GM12878 (cell line): ENCODE measurements around the gene RIMS3.

Experiments
- CTCF ChIP-seq, 3 experiments: IDR thresholded peaks in 2 of 3; conservative IDR thresholded peaks in 1 of 3; 2 replicates each; pipeline ENCODE4 v1.5.1; 2011; ENCODE audit warnings: low read depth in 3 of 3, low read length in 3 of 3, mild to moderate bottlenecking in 3 of 3, control low read depth in 2 of 3, moderate library complexity in 2 of 3, inconsistent platforms in 1 of 3, mixed read lengths in 1 of 3; ENCODE audit not compliant: control insufficient read depth in 2 of 3, insufficient read depth in 1 of 3; ENCODE audit errors: extremely low read depth in 1 of 3
- ESRRA ChIP-seq: IDR thresholded peaks from 2 replicates; pipeline ENCODE4 v1.6.1; 2012; ENCODE audit warnings: mild to moderate bottlenecking, low read length, improper control_type of control experiment
- IKZF1 ChIP-seq: fragments of 450-650 bp; conservative IDR thresholded peaks from 2 replicates; pipeline ENCODE4 v1.6.1; 2017; ENCODE audit warnings: antibody characterized with exemption, mild to moderate bottlenecking
- MAX ChIP-seq: IDR thresholded peaks from 2 replicates; pipeline ENCODE4 v1.6.1; 2012; ENCODE audit warnings: low read depth, low read length, improper control_type of control experiment
- NFXL1 ChIP-seq: fragments of 450-650 bp; IDR thresholded peaks from 2 replicates; pipeline ENCODE4 v1.6.1; 2017; ENCODE audit warnings: antibody characterized with exemption, mild to moderate bottlenecking, borderline replicate concordance
- PAX5 ChIP-seq: IDR thresholded peaks from 2 replicates; pipeline ENCODE4 v1.6.1; 2011; ENCODE audit warnings: low read depth, low read length, borderline replicate concordance
- POLR2AphosphoS2 ChIP-seq: IDR thresholded peaks from 2 replicates; pipeline ENCODE4 v1.6.1; 2011; ENCODE audit warnings: low read depth, mild to moderate bottlenecking, low read length, improper control_type of control experiment, moderate library complexity
- POLR2AphosphoS5 ChIP-seq: IDR thresholded peaks from 2 replicates; pipeline ENCODE4 v1.6.1; 2011; ENCODE audit warnings: mild to moderate bottlenecking, low read length, inconsistent platforms
- SIN3A ChIP-seq: IDR thresholded peaks from 2 replicates; pipeline ENCODE4 v1.6.1; 2012; ENCODE audit warnings: low read depth, low read length, improper control_type of control experiment
- SPI1 ChIP-seq: IDR thresholded peaks from 2 replicates; pipeline ENCODE4 v1.6.1; 2011; ENCODE audit warnings: low read depth, mild to moderate bottlenecking, low read length, moderate library complexity, borderline replicate concordance; ENCODE audit not compliant: insufficient read depth
- TCF7 ChIP-seq: IDR thresholded peaks from 2 replicates; pipeline ENCODE4 v1.6.1; 2014; ENCODE audit warnings: antibody characterized with exemption, borderline replicate concordance
- ZNF592 ChIP-seq: fragments of 450-650 bp; IDR thresholded peaks from 2 replicates; pipeline ENCODE4 v1.6.1; 2017; ENCODE audit warnings: mild to moderate bottlenecking, moderate library complexity
- TF ChIP-seq, protein P1 (sequence below): IDR thresholded peaks from 2 replicates; pipeline ENCODE4 v1.6.1; 2012; ENCODE audit warnings: low read depth, low read length, improper control_type of control experiment

GRCh38 chr1:40640314-40641076, 25.0 kb downstream of the RIMS3 start:
- TF ChIP-seq, protein P1, sequence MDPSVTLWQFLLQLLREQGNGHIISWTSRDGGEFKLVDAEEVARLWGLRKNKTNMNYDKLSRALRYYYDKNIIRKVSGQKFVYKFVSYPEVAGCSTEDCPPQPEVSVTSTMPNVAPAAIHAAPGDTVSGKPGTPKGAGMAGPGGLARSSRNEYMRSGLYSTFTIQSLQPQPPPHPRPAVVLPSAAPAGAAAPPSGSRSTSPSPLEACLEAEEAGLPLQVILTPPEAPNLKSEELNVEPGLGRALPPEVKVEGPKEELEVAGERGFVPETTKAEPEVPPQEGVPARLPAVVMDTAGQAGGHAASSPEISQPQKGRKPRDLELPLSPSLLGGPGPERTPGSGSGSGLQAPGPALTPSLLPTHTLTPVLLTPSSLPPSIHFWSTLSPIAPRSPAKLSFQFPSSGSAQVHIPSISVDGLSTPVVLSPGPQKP, result no peak
- TF ChIP-seq POLR2AphosphoS5, result no peak
- TF ChIP-seq POLR2AphosphoS2, result no peak
- TF ChIP-seq CTCF (IDR thresholded peaks at IDR 0.05 in 2 of 3, conservative IDR thresholded peaks at IDR 0.05 in 1 of 3; ENCODE audit: control insufficient read depth in 2 of 3, extremely low read depth in 1 of 3, insufficient read depth in 1 of 3, low read depth in 3 of 3, low read length in 3 of 3), result no peak
- no peak for TF ChIP-seq IKZF1
- TF ChIP-seq MAX, result no peak
- TF ChIP-seq SIN3A, result no peak
- no peak for TF ChIP-seq SPI1
- no peak for TF ChIP-seq TCF7
- no peak for TF ChIP-seq ZNF592
- TF ChIP-seq PAX5, result no peak
- TF ChIP-seq NFXL1, result no peak
- TF ChIP-seq ESRRA, result no peak
